H1 (cell line): ENCODE data around the gene SLC38A5. TPM values are rescaled to one million over a fixed set of nuclear protein-coding genes. Genes with fewer than 3 reads are reported as not detected.

Source experiments
- BACH1 ChIP-seq: IDR thresholded peaks from 2 replicates; pipeline ENCODE4 v1.6.1; 2012; ENCODE audit warnings: low read length, improper control_type of control experiment
- BCL11A ChIP-seq, 2 experiments: IDR thresholded peaks; one replicate each; pipeline ENCODE4 v1.6.1; 2011; ENCODE audit warnings: low read depth in 2 of 2, low read length in 2 of 2, mild to moderate bottlenecking in 2 of 2
- EZH2 ChIP-seq: fragments of 200-600 bp; sonication (generic); IDR thresholded peaks from 2 replicates; pipeline ENCODE4 v1.7.1; 2012; ENCODE audit warnings: low read depth, mild to moderate bottlenecking, moderate library complexity, low read length, inconsistent platforms; ENCODE audit not compliant: severe bottlenecking
- JUND ChIP-seq: IDR thresholded peaks from 2 replicates; pipeline ENCODE4 v1.6.1; 2011; ENCODE audit warnings: mild to moderate bottlenecking, improper control_type of control experiment, low read length
- polyA plus RNA-seq, 7 experiments: library from polyadenylated mRNA; depleted of rRNA in 3 of 7; stranded (reverse) in 5 of 7; unstranded in 2 of 7; fragments of >200 nt in 5 of 7; fragments of 200-250 nt in 2 of 7; gene quantifications; 1 replicate in 5 of 7; 2 replicates in 1 of 7; 4 replicates in 1 of 7; pipeline versions ENCODE4 v1.2.1 to v1.2.3, GENCODE V29; 2011 to 2013; ENCODE audit warnings: missing spikeins in 2 of 7, mixed read lengths in 2 of 7
- total RNA-seq: library from RNA; stranded (reverse); fragmentation: NEBNext Ultra II Directional; extraction: Animal tissue kit (Norgen Biotek cat#: 25700); gene quantifications from 2 replicates; pipeline ENCODE4 v1.2.1, GENCODE V29; 2021

Gene SLC38A5
- total and polyA plus RNA-seq, 2 of the 8 experiments (the other 6 are each of a cell fraction or from before 2014, with no cell fraction given): 70.9 to 106 TPM

- TF ChIP-seq EZH2 (no peak), BCL11A (IDR thresholded peaks at IDR 0.05; ENCODE audit: low read depth in 2 of 2, low read length in 2 of 2) (no peak), JUND (no peak), BACH1 (no peak)
These were observed 19.2 kb upstream of the SLC38A5 start (continued) for GRCh38 chrX:48489296-48489695.
